HepG2 (cell line): ENCODE measurements around the gene PET100. TPM values are rescaled to one million over a fixed set of nuclear protein-coding genes. Genes with fewer than 3 reads are reported as not detected.
A peak's percentile ranks its signal among the peaks of the same experiment; 100 is the strongest.

Experiments
- AKAP8 ChIP-seq: sonication (generic); formaldehyde crosslinking; IDR thresholded peaks from 2 replicates; pipeline ENCODE4 v1.5.1; 2020; ENCODE audit warnings: mild to moderate bottlenecking, missing genetic modification reagents
- ATF1 ChIP-seq: IDR thresholded peaks from 2 replicates; pipeline ENCODE4 v1.6.1; 2016; ENCODE audit warnings: mild to moderate bottlenecking, control low read depth
- BRCA1 ChIP-seq: sonication (generic); formaldehyde crosslinking; IDR thresholded peaks from 2 replicates; pipeline ENCODE4 v1.4.0; 2020; ENCODE audit warnings: missing genetic modification reagents
- ERF ChIP-seq: IDR thresholded peaks from 2 replicates; pipeline ENCODE4 v1.6.1; 2018; ENCODE audit warnings: missing biosample characterization, missing genetic modification reagents
- FLYWCH1 ChIP-seq: sonication (generic); formaldehyde crosslinking; IDR thresholded peaks from 2 replicates; pipeline ENCODE4 v1.8.1; 2023; ENCODE audit warnings: mild to moderate bottlenecking, missing genetic modification reagents
- MXD4 ChIP-seq: IDR thresholded peaks from 2 replicates; pipeline ENCODE4 v1.6.1; 2016; ENCODE audit warnings: mild to moderate bottlenecking, missing biosample characterization, missing genetic modification reagents
- NONO ChIP-seq, 2 experiments: fragments of 450-650 bp in 1 of 2; sonication (generic) in 1 of 2; formaldehyde crosslinking in 1 of 2; IDR thresholded peaks in 1 of 2; conservative IDR thresholded peaks in 1 of 2; 2 replicates each; pipeline versions ENCODE4 v1.6.1 to v1.8.0; 2017 to 2022; ENCODE audit warnings: mild to moderate bottlenecking in 1 of 2, missing genetic modification reagents in 1 of 2, moderate library complexity in 1 of 2
- PPARG ChIP-seq: conservative IDR thresholded peaks from 2 replicates; pipeline ENCODE4 v1.6.1; 2016; ENCODE audit warnings: missing biosample characterization, missing genetic modification reagents
- SALL1 ChIP-seq: sonication (generic); formaldehyde crosslinking; IDR thresholded peaks from 2 replicates; pipeline ENCODE4 v1.8.0; 2022; ENCODE audit warnings: mild to moderate bottlenecking, missing genetic modification reagents
- SIN3A ChIP-seq: IDR thresholded peaks from 2 replicates; pipeline ENCODE4 v1.6.1; 2011; ENCODE audit warnings: low read depth, mild to moderate bottlenecking, control low read depth, low read length, borderline replicate concordance
- TAF1 ChIP-seq: sonication (generic); formaldehyde crosslinking; IDR thresholded peaks from 2 replicates; pipeline ENCODE4 v1.4.0; 2020; ENCODE audit warnings: missing genetic modification reagents
- TOE1 ChIP-seq: sonication (generic); formaldehyde crosslinking; IDR thresholded peaks from 2 replicates; pipeline ENCODE4 v1.4.0; 2020; ENCODE audit warnings: mild to moderate bottlenecking, missing genetic modification reagents
- U2AF1 ChIP-seq: fragments of 200-400 bp; formaldehyde crosslinking; optimal IDR thresholded peaks from 2 replicates; pipeline ENCODE3; 2017; ENCODE audit warnings: mild to moderate bottlenecking, low read depth, low read length
- ZBTB37 ChIP-seq: sonication (generic); formaldehyde crosslinking; IDR thresholded peaks from 2 replicates; pipeline ENCODE4 v1.4.0; 2020; ENCODE audit warnings: mild to moderate bottlenecking, missing genetic modification reagents
- ZFX ChIP-seq: sonication (generic); formaldehyde crosslinking; IDR thresholded peaks from 2 replicates; pipeline ENCODE4 v1.4.0; 2020; ENCODE audit warnings: mild to moderate bottlenecking, low read depth, missing genetic modification reagents, moderate library complexity
- ZFYVE20 ChIP-seq: sonication (generic); formaldehyde crosslinking; IDR thresholded peaks from 2 replicates; pipeline ENCODE4 v1.8.0; 2023; ENCODE audit warnings: low read depth, mild to moderate bottlenecking, moderate library complexity, missing genetic modification reagents, borderline replicate concordance
- ZIK1 ChIP-seq: sonication (generic); formaldehyde crosslinking; IDR thresholded peaks from 2 replicates; pipeline ENCODE4 v1.5.0; 2020; ENCODE audit warnings: mild to moderate bottlenecking, low read depth, missing genetic modification reagents, borderline replicate concordance
- ZMYM3 ChIP-seq: sonication (generic); formaldehyde crosslinking; IDR thresholded peaks from 2 replicates; pipeline ENCODE4 v1.5.1; 2020; ENCODE audit warnings: mild to moderate bottlenecking, missing genetic modification reagents
- ZNF160 ChIP-seq: sonication (generic); formaldehyde crosslinking; IDR thresholded peaks from 2 replicates; pipeline ENCODE4 v1.8.0; 2022; ENCODE audit warnings: mild to moderate bottlenecking, inconsistent platforms, missing genetic modification reagents
- ZNF20 ChIP-seq: sonication (generic); formaldehyde crosslinking; IDR thresholded peaks from 2 replicates; pipeline ENCODE4 v1.4.0; 2020; ENCODE audit warnings: mild to moderate bottlenecking, moderate library complexity, missing genetic modification reagents
- ZNF343 ChIP-seq: sonication (generic); formaldehyde crosslinking; IDR thresholded peaks from 2 replicates; pipeline ENCODE4 v1.4.0; 2020; ENCODE audit warnings: mild to moderate bottlenecking, missing genetic modification reagents
- ZNF547 ChIP-seq: sonication (generic); formaldehyde crosslinking; IDR thresholded peaks from 2 replicates; pipeline ENCODE4 v1.5.1; 2020; ENCODE audit warnings: mild to moderate bottlenecking, missing genetic modification reagents
- ZNF773 ChIP-seq: sonication (generic); formaldehyde crosslinking; IDR thresholded peaks from 2 replicates; pipeline ENCODE4 v1.4.0; 2020; ENCODE audit warnings: missing genetic modification reagents, borderline replicate concordance
- ZSCAN12 ChIP-seq: sonication (generic); formaldehyde crosslinking; IDR thresholded peaks from 2 replicates; pipeline ENCODE4 v1.9.0; 2021; ENCODE audit warnings: mild to moderate bottlenecking, missing genetic modification reagents
- ZSCAN25 ChIP-seq: sonication (generic); formaldehyde crosslinking; IDR thresholded peaks from 2 replicates; pipeline ENCODE4 v1.8.0; 2022; ENCODE audit warnings: mild to moderate bottlenecking, missing genetic modification reagents
- ZSCAN30 ChIP-seq: sonication (generic); formaldehyde crosslinking; IDR thresholded peaks from 2 replicates; pipeline ENCODE4 v1.5.0; 2020; ENCODE audit warnings: mild to moderate bottlenecking, missing genetic modification reagents
- polyA plus RNA-seq, 8 experiments: library from polyadenylated mRNA; depleted of rRNA in 3 of 8; stranded (reverse) in 7 of 8; unstranded in 1 of 8; fragments of >200 nt; fragmentation: Illumina TruSeq in 4 of 8; extraction: Trizol in 4 of 8; gene quantifications; 2 replicates each; pipeline versions ENCODE4 v1.2.1 to v1.2.3, GENCODE V29; 2011 to 2016; ENCODE audit warnings: low read depth in 4 of 8, missing spikeins in 1 of 8, mixed read lengths in 1 of 8; ENCODE audit not compliant: insufficient read depth in 1 of 8
- total RNA-seq, 5 experiments: library from RNA; depleted of rRNA; stranded (reverse); fragments of >200 nt; fragmentation: Illumina TruSeq; extraction: Trizol; gene quantifications; 2 replicates each; pipeline ENCODE4 v1.2.3, GENCODE V29; 2016; ENCODE audit warnings: low read depth in 1 of 5
- TF ChIP-seq, protein P1 (sequence below): sonication (generic); formaldehyde crosslinking; IDR thresholded peaks from 2 replicates; pipeline ENCODE4 v1.8.0; 2022; ENCODE audit warnings: missing genetic modification reagents, mild to moderate bottlenecking, borderline replicate concordance
- TF ChIP-seq, protein P2 (sequence below): sonication (generic); formaldehyde crosslinking; IDR thresholded peaks from 2 replicates; pipeline ENCODE4 v1.4.0; 2020; ENCODE audit warnings: mild to moderate bottlenecking, missing genetic modification reagents

The PET100 gene
- total and polyA plus RNA-seq, 2 of the 13 experiments (the other 11 are each of a cell fraction or from before 2014, with no cell fraction given): 22.3 to 66.5 TPM

DNA sequence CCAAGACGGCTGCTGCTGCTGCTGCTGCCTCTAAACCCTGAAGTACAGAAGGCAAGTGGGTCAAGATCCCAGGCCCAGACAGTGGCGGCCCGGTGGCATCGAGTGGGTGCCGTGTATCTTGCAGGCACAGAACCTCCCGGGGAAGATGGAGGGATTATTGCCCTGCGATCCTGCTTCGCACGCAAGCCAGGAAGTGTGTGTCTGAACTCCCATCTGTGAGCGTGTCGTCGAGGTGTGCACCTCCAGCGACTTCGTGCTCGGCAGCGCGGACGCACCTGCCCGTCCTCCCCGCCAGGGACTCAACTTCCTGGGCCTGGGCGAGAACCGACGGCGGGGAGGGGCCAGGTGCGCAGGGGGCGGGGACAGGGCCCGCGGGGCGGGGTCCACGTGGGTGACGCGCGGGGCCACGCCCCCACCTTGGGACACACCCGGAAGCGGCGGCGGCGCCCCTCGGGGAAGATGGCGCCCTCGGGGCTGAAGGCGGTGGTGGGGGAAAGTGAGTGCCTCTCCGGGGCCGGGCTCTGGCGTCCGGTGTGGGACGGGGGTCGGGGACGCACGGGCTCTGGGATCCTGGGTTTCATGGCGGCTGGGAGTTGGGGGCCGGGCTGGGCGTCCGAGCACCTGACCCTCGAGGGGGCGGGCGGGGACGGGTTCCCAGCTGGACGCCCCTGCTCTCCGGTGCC lies 7.2 kb downstream of the PET100 start, which contains the start of gene STXBP2 (continued):
- TF ChIP-seq TOE1 (CRISPR knock-in tag) (no peak), ZFYVE20 (CRISPR knock-in tag) (peak; percentile 74; the same call in 1 of the 2 replicates), ZNF547 (no peak; the same call in 1 of the 2 replicates), ZSCAN25 (CRISPR knock-in tag) (no peak), ERF (CRISPR knock-in tag) (peak; percentile 84; the same call in 1 of the 2 replicates), ZNF773 (peak; percentile 89; the same call in 1 of the 2 replicates), PPARG (CRISPR knock-in tag) (no peak), ZMYM3 (peak; percentile 13; the same call in 1 of the 2 replicates), ZSCAN30 (CRISPR knock-in tag) (no peak), BRCA1 (CRISPR knock-in tag) (peak; percentile 61; the same call in 1 of the 2 replicates), FLYWCH1 (CRISPR knock-in tag) (no peak), SIN3A (peak; percentile 64; the same call in 1 of the 2 replicates), ZSCAN12 (CRISPR knock-in tag) (no peak), U2AF1 (no peak), ZNF160 (CRISPR knock-in tag) (peak; percentile 53; the same call in 1 of the 2 replicates), ATF1 (CRISPR knock-in tag) (no peak), MXD4 (CRISPR knock-in tag) (peak; percentile 61; the same call in 1 of the 2 replicates), ZBTB37 (CRISPR knock-in tag) (no peak), NONO (IDR thresholded peaks at IDR 0.05) (no peak), NONO (CRISPR knock-in tag; conservative IDR thresholded peaks at IDR 0.05) (peak; percentile 73; the same call in 1 of the 2 replicates), ZNF343 (0 out of 2 replicates have a peak, but pooled peaks have one; percentile 27), SALL1 (peak; percentile 81), ZFX (CRISPR knock-in tag) (peak; percentile 66), TAF1 (peak; percentile 67), AKAP8 (0 out of 2 replicates have a peak, but pooled peaks have one; percentile 24), ZNF20 (CRISPR knock-in tag) (no peak), ZIK1 (CRISPR knock-in tag) (peak; percentile 94; the same call in 1 of the 2 replicates)
- TF ChIP-seq, protein P1, sequence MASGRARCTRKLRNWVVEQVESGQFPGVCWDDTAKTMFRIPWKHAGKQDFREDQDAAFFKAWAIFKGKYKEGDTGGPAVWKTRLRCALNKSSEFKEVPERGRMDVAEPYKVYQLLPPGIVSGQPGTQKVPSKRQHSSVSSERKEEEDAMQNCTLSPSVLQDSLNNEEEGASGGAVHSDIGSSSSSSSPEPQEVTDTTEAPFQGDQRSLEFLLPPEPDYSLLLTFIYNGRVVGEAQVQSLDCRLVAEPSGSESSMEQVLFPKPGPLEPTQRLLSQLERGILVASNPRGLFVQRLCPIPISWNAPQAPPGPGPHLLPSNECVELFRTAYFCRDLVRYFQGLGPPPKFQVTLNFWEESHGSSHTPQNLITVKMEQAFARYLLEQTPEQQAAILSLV (CRISPR knock-in tag): peak; percentile 43; the same call in 1 of the 2 replicates
- TF ChIP-seq, protein P2, sequence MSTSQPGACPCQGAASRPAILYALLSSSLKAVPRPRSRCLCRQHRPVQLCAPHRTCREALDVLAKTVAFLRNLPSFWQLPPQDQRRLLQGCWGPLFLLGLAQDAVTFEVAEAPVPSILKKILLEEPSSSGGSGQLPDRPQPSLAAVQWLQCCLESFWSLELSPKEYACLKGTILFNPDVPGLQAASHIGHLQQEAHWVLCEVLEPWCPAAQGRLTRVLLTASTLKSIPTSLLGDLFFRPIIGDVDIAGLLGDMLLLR: peak; percentile 79; the same call in 1 of the 2 replicates
